SU-DHL-6 (cell line): Measurements from ENCODE around the gene TMEM121B.

Experiments
- H2AFZ ChIP-seq: fragments of 200-600 bp; sonication (generic); 2 replicates; pipeline ENCODE4 v1.6.1; 2014; ENCODE audit warnings: low read depth, mild to moderate bottlenecking, moderate library complexity, mixed read lengths, antibody characterized with exemption, low read length; ENCODE audit not compliant: severe bottlenecking
- H3F3A ChIP-seq: fragments of 200-600 bp; shearing (Covaris generic); 2 replicates; pipeline ENCODE4 v1.6.0; 2016; ENCODE audit warnings: antibody characterized with exemption, mild to moderate bottlenecking; ENCODE audit not compliant: insufficient read depth
- H3K27ac ChIP-seq: fragments of 200-600 bp; sonication (generic); 2 replicates; pipeline ENCODE4 v1.5.1; 2016; ENCODE audit warnings: low read depth, mild to moderate bottlenecking, low read length, moderate library complexity, mixed read lengths
- H3K27me3 ChIP-seq: fragments of 200-600 bp; sonication (generic), shearing (Covaris generic); 2 replicates; pipeline ENCODE4 v1.6.0; 2014; ENCODE audit warnings: mild to moderate bottlenecking, low read length
- H3K36me3 ChIP-seq: fragments of 200-600 bp; sonication (generic); 2 replicates; pipeline ENCODE4 v1.6.1; 2014; ENCODE audit warnings: mild to moderate bottlenecking, low read length, mixed read lengths
- H3K4me2 ChIP-seq: fragments of 300-600, 200-600 bp; shearing (Covaris generic), sonication (generic); 2 replicates; pipeline ENCODE4 v1.6.0; 2014; ENCODE audit warnings: low read length, low read depth, mild to moderate bottlenecking; ENCODE audit not compliant: poor library complexity, severe bottlenecking
- H3K4me3 ChIP-seq: fragments of 200-600 bp; sonication (generic); 2 replicates; pipeline ENCODE4 v1.5.1; 2014; ENCODE audit warnings: antibody characterized with exemption, low read length, mild to moderate bottlenecking, mixed read lengths; ENCODE audit not compliant: insufficient read depth, poor library complexity, severe bottlenecking
- H3K79me2 ChIP-seq: fragments of 200-600 bp; sonication (generic); 2 replicates; pipeline ENCODE4 v1.6.1; 2014; ENCODE audit warnings: mild to moderate bottlenecking, low read length, moderate library complexity; ENCODE audit not compliant: insufficient read depth
- H3K9ac ChIP-seq: fragments of 200-600 bp; sonication (generic); 2 replicates; pipeline ENCODE4 v1.7.0; 2014; ENCODE audit warnings: mild to moderate bottlenecking, low read length
- H3K9me2 ChIP-seq: fragments of 200-600 bp; sonication (generic); replicated peaks from 2 replicates; pipeline ENCODE4 v1.6.1; 2014; ENCODE audit warnings: low read length; ENCODE audit not compliant: insufficient read depth
- H3K9me3 ChIP-seq: fragments of 200-600 bp; sonication (generic); 2 replicates; pipeline ENCODE4 v1.6.1; 2014; ENCODE audit warnings: low read length, mixed read lengths; ENCODE audit not compliant: insufficient read depth
- H4K20me1 ChIP-seq: fragments of 200-600 bp; sonication (generic); 2 replicates; pipeline ENCODE4 v1.6.1; 2014; ENCODE audit warnings: low read depth, mild to moderate bottlenecking, antibody characterized with exemption, low read length, moderate library complexity, mixed read lengths
- EZH2phosphoT487 ChIP-seq: fragments of 200-600 bp; sonication (generic), shearing (Covaris generic); conservative IDR thresholded peaks from 2 replicates; pipeline ENCODE4 v1.6.1; 2018; ENCODE audit warnings: mild to moderate bottlenecking, antibody characterized with exemption, low read length, moderate library complexity, mixed read lengths
- TF ChIP-seq, protein P1 (sequence below): fragments of 200-600 bp; sonication (generic); IDR thresholded peaks from one replicate; pipeline ENCODE4 v1.5.1; 2017; ENCODE audit warnings: antibody characterized with exemption, mild to moderate bottlenecking, low read length, moderate library complexity; ENCODE audit not compliant: insufficient read depth, poor library complexity, severe bottlenecking

TMEM121B gene

DNA sequence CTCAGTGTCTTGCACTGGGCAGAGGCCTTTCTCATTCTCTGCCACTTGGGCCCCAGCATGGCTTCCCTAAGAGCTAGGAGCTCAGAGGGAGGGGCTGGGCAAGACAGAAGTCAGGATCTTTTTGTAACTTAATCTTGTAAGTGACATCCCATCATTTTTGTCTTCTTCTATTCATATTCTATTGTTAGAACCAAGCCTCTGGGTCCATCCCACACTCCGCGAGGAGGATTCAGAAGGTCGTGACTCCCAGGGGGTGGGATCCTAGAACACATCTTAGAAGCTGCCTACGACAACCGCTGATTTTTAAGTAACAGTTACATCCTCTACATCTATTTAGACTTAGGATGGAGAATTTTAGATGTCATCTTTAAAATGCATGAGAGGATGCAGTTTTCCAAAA, 37.9 kb downstream of the TMEM121B start:
- Histone ChIP-seq H3K4me2 (no peak overlapping the region), H3F3A (0 out of 2 replicates have a peak, but pooled peaks cover 3% of the 10 kb centered on the region), H3K36me3 (no peaks in the 10 kb centered on the region), H4K20me1 (no peaks in the 10 kb centered on the region), H3K9me3 (no peaks in the 10 kb centered on the region), H3K9ac (no peak overlapping the region), H3K27ac (no peak overlapping the region), H3K27me3 (no peaks in the 10 kb centered on the region), H3K79me2 (no peaks in the 10 kb centered on the region), H2AFZ (no peak overlapping the region), H3K4me3 (no peak overlapping the region), H3K9me2 (no peaks in the 10 kb centered on the region)
- no peak for TF ChIP-seq EZH2phosphoT487
- TF ChIP-seq, protein P1, sequence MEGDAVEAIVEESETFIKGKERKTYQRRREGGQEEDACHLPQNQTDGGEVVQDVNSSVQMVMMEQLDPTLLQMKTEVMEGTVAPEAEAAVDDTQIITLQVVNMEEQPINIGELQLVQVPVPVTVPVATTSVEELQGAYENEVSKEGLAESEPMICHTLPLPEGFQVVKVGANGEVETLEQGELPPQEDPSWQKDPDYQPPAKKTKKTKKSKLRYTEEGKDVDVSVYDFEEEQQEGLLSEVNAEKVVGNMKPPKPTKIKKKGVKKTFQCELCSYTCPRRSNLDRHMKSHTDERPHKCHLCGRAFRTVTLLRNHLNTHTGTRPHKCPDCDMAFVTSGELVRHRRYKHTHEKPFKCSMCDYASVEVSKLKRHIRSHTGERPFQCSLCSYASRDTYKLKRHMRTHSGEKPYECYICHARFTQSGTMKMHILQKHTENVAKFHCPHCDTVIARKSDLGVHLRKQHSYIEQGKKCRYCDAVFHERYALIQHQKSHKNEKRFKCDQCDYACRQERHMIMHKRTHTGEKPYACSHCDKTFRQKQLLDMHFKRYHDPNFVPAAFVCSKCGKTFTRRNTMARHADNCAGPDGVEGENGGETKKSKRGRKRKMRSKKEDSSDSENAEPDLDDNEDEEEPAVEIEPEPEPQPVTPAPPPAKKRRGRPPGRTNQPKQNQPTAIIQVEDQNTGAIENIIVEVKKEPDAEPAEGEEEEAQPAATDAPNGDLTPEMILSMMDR = no peak

DNA sequence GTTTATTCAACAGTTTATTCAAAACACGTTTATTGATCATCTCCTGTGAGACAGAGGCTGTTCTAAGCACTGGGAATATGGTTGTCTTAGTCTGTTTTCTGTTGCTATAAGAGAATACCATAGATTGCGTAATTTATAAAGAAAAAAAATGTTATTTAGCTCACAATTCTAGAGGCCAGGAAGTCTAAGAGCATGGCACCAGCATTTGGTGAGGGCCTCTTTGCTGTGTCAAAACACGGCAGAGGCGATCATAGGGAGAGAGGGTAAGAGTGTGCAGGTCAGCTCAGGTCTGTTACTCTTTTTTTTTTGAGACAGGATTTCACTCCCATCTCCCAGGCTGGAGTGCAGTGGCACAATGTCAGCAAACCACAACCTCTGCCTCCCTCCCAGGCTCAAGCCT, 41.6 kb downstream of the TMEM121B start:
- Histone ChIP-seq H3K27me3 (no peaks in the 10 kb centered on the region), H3K4me2 (no peak overlapping the region), H3K9me3 (no peaks in the 10 kb centered on the region), H3K79me2 (no peaks in the 10 kb centered on the region), H2AFZ (no peak overlapping the region), H3K36me3 (no peaks in the 10 kb centered on the region), H3F3A (no peaks in the 10 kb centered on the region), H4K20me1 (no peaks in the 10 kb centered on the region), H3K9ac (no peak overlapping the region), H3K4me3 (no peak overlapping the region), H3K27ac (no peak overlapping the region), H3K9me2 (no peaks in the 10 kb centered on the region)
- TF ChIP-seq EZH2phosphoT487 = no peak

DNA sequence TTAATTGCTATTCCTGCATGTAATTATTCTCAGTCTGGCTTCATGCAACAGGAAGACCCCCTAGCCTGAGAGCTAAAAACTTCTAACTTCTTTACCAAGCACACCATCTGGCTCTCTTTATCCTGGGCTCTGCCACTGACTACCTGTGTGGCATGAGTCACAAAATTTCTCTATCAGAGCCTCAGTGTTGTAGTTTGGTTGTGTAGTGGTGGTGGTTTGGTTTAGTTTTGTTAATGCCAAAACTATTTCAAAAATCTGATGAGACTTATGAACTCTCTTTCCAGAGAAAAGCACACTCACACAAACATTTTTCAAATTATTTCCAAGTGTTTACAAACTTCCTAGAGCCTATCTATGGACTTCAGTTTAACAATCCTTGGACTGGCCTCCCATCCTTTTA, 43.9 kb downstream of the TMEM121B start:
- no peak overlapping the region for H2AFZ ChIP-seq
- H4K20me1 ChIP-seq = no peaks in the 10 kb centered on the region
- H3K27me3 ChIP-seq = no peaks in the 10 kb centered on the region
- no peaks in the 10 kb centered on the region for H3F3A ChIP-seq
- H3K27ac ChIP-seq = no peak overlapping the region
- H3K4me2 ChIP-seq = no peak overlapping the region
- H3K4me3 ChIP-seq = no peak overlapping the region
- H3K9ac ChIP-seq = no peak overlapping the region
- H3K36me3 ChIP-seq = no peaks in the 10 kb centered on the region
- H3K9me3 ChIP-seq = no peaks in the 10 kb centered on the region
- TF ChIP-seq, protein P1 = no peak
- TF ChIP-seq EZH2phosphoT487 = no peak
- H3K79me2 ChIP-seq = no peaks in the 10 kb centered on the region
- no peaks in the 10 kb centered on the region for H3K9me2 ChIP-seq

DNA sequence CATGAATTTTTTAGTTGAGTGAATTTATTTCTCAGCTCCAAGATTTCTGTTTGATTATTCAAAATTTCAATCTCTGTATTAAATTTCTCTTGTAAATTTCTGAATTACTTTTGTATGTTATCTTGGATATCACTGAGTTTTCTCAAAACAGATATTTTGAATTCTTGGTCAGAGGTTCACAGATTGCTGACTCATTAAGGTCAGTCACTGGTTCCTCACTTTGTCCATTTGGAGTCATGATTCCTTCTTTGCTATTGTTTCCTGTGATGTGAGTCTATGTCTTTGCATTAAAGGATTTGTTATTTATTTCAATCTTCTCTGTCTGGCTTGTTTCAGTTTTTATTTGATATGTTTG, 46.5 kb downstream of the TMEM121B start:
- Histone ChIP-seq H3K9me3 (no peaks in the 10 kb centered on the region), H4K20me1 (no peaks in the 10 kb centered on the region), H3K36me3 (no peaks in the 10 kb centered on the region), H3F3A (no peaks in the 10 kb centered on the region), H3K4me2 (no peak overlapping the region), H2AFZ (no peak overlapping the region), H3K4me3 (no peak overlapping the region), H3K79me2 (no peaks in the 10 kb centered on the region), H3K9me2 (no peaks in the 10 kb centered on the region), H3K27me3 (no peaks in the 10 kb centered on the region), H3K9ac (no peak overlapping the region), H3K27ac (no peak overlapping the region)
- no peak for TF ChIP-seq EZH2phosphoT487
- TF ChIP-seq, protein P1 = no peak
